A673 (cell line): ENCODE measurements around the gene UGT1A8. TPM values are rescaled to one million over a fixed set of nuclear protein-coding genes. Genes with fewer than 3 reads are reported as not detected.

Experiments
- BruUV-seq: library from RNA; stranded (reverse); fragments of 400-500 nt; replicated peaks from 2 replicates; lab custom pipeline; 2021; lab: Mats Ljungman, UMichigan
- CTCF ChIA-PET: fragments of 300-600 bp; sonication (Branson Sonifier 250); formaldehyde crosslinking; loops from one replicate; lab custom pipeline; 2022; ENCODE audit warnings: antibody characterized with exemption; lab: Charles Lee
- POLR2A ChIA-PET: fragments of 300-600 bp; sonication (Branson Sonifier 250); formaldehyde crosslinking; loops from one replicate; lab custom pipeline; 2022; ENCODE audit warnings: antibody characterized with exemption; ENCODE audit not compliant: low non-redundant PET; lab: Charles Lee
- DNase-seq: peaks from one replicate; pipeline ENCODE4 v3.0.0-alpha.2; 2015; ENCODE audit warnings: low spot score
- H3K27ac ChIP-seq: fragments of 200-600 bp; sonication (generic); 2 replicates; pipeline ENCODE4 v1.5.1; 2016; ENCODE audit warnings: mixed run types, low read depth, mild to moderate bottlenecking, mixed read lengths, antibody characterized with exemption, low read length; ENCODE audit not compliant: poor library complexity, severe bottlenecking
- H3K27me3 ChIP-seq: fragments of 200-600 bp; sonication (generic); replicated peaks from 2 replicates; pipeline ENCODE4 v1.6.1; 2017; ENCODE audit warnings: mixed run types, low read depth, mild to moderate bottlenecking, mixed read lengths, antibody characterized with exemption, low read length; ENCODE audit not compliant: insufficient read depth, poor library complexity
- H3K36me3 ChIP-seq: fragments of 200-600 bp; sonication (generic); 2 replicates; pipeline ENCODE4 v1.6.1; 2016; ENCODE audit warnings: mixed run types, mild to moderate bottlenecking, mixed read lengths, antibody characterized with exemption, low read length; ENCODE audit not compliant: insufficient read depth, poor library complexity, severe bottlenecking
- H3K4me1 ChIP-seq: fragments of 200-600 bp; sonication (generic); 2 replicates; pipeline ENCODE4 v1.6.1; 2017; ENCODE audit warnings: mixed run types, mild to moderate bottlenecking, mixed read lengths, antibody characterized with exemption, low read length; ENCODE audit not compliant: insufficient read depth, poor library complexity, severe bottlenecking
- H3K4me3 ChIP-seq: fragments of 200-600 bp; sonication (generic); 2 replicates; pipeline ENCODE4 v1.5.1; 2016; ENCODE audit warnings: low read depth, mixed run types, mild to moderate bottlenecking, mixed read lengths, low read length; ENCODE audit not compliant: poor library complexity, severe bottlenecking
- H3K9me3 ChIP-seq: fragments of 200-600 bp; sonication (generic); 2 replicates; pipeline ENCODE4 v1.6.1; 2016; ENCODE audit warnings: mixed run types, low read depth, mild to moderate bottlenecking, mixed read lengths, antibody characterized with exemption, low read length; ENCODE audit not compliant: poor library complexity, severe bottlenecking
- CTCF ChIP-seq: fragments of 300-800, 200-600 bp; sonication (generic); conservative IDR thresholded peaks from 2 replicates; pipeline ENCODE4 v1.5.1; 2017; ENCODE audit warnings: low read depth, mild to moderate bottlenecking, antibody characterized with exemption, low read length, moderate library complexity, mixed read lengths
- EZH2 ChIP-seq: fragments of 200-600 bp; sonication (generic); IDR thresholded peaks from 2 replicates; pipeline ENCODE4 v1.6.1; 2017; ENCODE audit warnings: borderline replicate concordance, low read depth, mild to moderate bottlenecking, mixed read lengths, antibody characterized with exemption, low read length; ENCODE audit not compliant: poor library complexity, severe bottlenecking
- intact Hi-C: fragments of 100-400 bp; cut with micrococcal nuclease; formaldehyde crosslinking; loops from one replicate; pipeline ENCODE4 v1.10.0; 2022; ENCODE audit not compliant: unreplicated experiment
- total RNA-seq: library from RNA; stranded (reverse); gene quantifications from 2 replicates; pipeline ENCODE4 v1.2.3, GENCODE V29; 2021

UGT1A8 gene
- total RNA-seq, 1 experiment from 2014 or later: not detected

GRCh38 chr2:233792720-233793119 lies 175.3 kb downstream of the UGT1A8 start:
- Histone ChIP-seq H3K4me3 (no peak overlapping the region), H3K27ac (no peak overlapping the region), H3K4me1 (no peaks in the 10 kb centered on the region), H3K36me3 (no peaks in the 10 kb centered on the region), H3K27me3 (no peaks in the 10 kb centered on the region), H3K9me3 (no peaks in the 10 kb centered on the region)
- TF ChIP-seq CTCF: no peak
- TF ChIP-seq EZH2: no peak
- intact Hi-C loops: no loop called here
- POLR2A ChIA-PET: no interaction called here
- no peak for DNase-seq
- CTCF ChIA-PET: no interaction called here
- BruUV-seq: no TSS peak

- no TSS peak for BruUV-seq
- TF ChIP-seq EZH2: no peak
- TF ChIP-seq CTCF: no peak
- H3K27me3 ChIP-seq: no peaks in the 10 kb centered on the region
- no peak overlapping the region for H3K27ac ChIP-seq
- no peaks in the 10 kb centered on the region for H3K9me3 ChIP-seq
- H3K4me3 ChIP-seq: no peak overlapping the region
- no peaks in the 10 kb centered on the region for H3K36me3 ChIP-seq
- H3K4me1 ChIP-seq: no peaks in the 10 kb centered on the region
- POLR2A ChIA-PET: no interaction called here
- CTCF ChIA-PET: no interaction called here
- intact Hi-C loops: no loop called here
- DNase-seq: no peak
Measured at GRCh38 chr2:233793465-233794127, 176.2 kb downstream of the UGT1A8 start.

GRCh38 chr2:233794128-233794658 lies 176.8 kb downstream of the UGT1A8 start:
- no peaks in the 10 kb centered on the region for H3K36me3 ChIP-seq
- DNase-seq: no peak
- H3K9me3 ChIP-seq: no peaks in the 10 kb centered on the region
- H3K27me3 ChIP-seq: no peaks in the 10 kb centered on the region
- H3K27ac ChIP-seq: no peak overlapping the region
- no peaks in the 10 kb centered on the region for H3K4me1 ChIP-seq
- ChIA-PET POLR2A (no interaction called here), CTCF (no interaction called here)
- BruUV-seq: no TSS peak
- no peak overlapping the region for H3K4me3 ChIP-seq
- intact Hi-C loops: no loop called here
- TF ChIP-seq CTCF: no peak
- no peak for TF ChIP-seq EZH2
